Bronchial epithelial cell (primary cell): ENCODE results near the gene ARFGAP1. TPM values are rescaled to one million over a fixed set of nuclear protein-coding genes. Genes with fewer than 3 reads are reported as not detected.

Experiments used
- DNase-seq: peaks from one replicate; pipeline ENCODE4 v3.0.0-alpha.2; 2010; ENCODE audit warnings: low read depth
- FAIRE-seq: peaks from 2 replicates; lab custom pipeline; 2011; peaks lifted over from hg19 to GRCh38; lab: Jason Lieb, UNC
- H3K27me3 ChIP-seq: 2 replicates; pipeline ENCODE4 v1.5.1; 2011; ENCODE audit warnings: low read length; ENCODE audit not compliant: control insufficient read depth, insufficient read depth
- H3K36me3 ChIP-seq: 2 replicates; pipeline ENCODE4 v1.5.1; 2011; ENCODE audit warnings: low read length; ENCODE audit not compliant: control insufficient read depth, insufficient read depth
- H3K4me3 ChIP-seq: 2 replicates; pipeline ENCODE4 v1.5.1; 2011; ENCODE audit warnings: mild to moderate bottlenecking, low read depth, low read length, control low read depth
- CTCF ChIP-seq: IDR thresholded peaks from 2 replicates; pipeline ENCODE4 v1.5.1; 2011; ENCODE audit warnings: mild to moderate bottlenecking, moderate library complexity, low read length, control low read depth, inconsistent platforms; ENCODE audit not compliant: insufficient read depth, severe bottlenecking
- total RNA-seq: library from RNA; depleted of rRNA; stranded (reverse); fragments of >200 nt; gene quantifications from 2 replicates; pipeline ENCODE4 v1.2.1, GENCODE V29; 2014

Gene ARFGAP1
- total RNA-seq, 1 donor from 2014 or later: 49.2 TPM

GRCh38 chr20:63243604-63244247 is 28.9 kb upstream of the ARFGAP1 start:
- no peak for DNase-seq
- no peak for FAIRE-seq
- Histone ChIP-seq H3K27me3 (peaks cover 8% of the 10 kb centered on the region), H3K4me3 (no peak overlapping the region), H3K36me3 (no peaks in the 10 kb centered on the region)
- no peak for TF ChIP-seq CTCF

DNA sequence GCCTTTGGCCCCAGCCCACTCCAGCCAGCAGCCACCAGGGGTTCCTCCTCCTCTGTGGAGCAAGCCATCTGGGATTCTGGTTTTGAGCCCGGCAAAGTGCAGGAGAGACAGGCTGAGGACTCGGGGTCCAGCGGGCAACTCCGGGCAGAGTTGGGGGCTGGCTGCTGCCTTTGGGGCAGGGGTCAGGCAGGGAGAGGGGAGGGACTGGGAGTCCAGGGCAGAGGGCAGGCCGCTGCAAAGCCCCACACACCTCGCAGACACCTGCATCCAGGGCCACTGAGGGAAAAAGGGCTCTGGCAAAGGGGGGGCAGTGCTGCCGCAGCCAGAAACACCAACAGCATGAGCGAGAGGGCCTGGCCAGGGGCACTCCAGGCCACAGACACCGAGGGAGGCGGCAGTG is 28.1 kb upstream of the ARFGAP1 start:
- Histone ChIP-seq H3K4me3 (no peak overlapping the region), H3K36me3 (no peaks in the 10 kb centered on the region), H3K27me3 (peaks cover 8% of the 10 kb centered on the region)
- FAIRE-seq: no peak
- DNase-seq: no peak
- no peak for TF ChIP-seq CTCF

- no peak for TF ChIP-seq CTCF
- no peak for DNase-seq
- Histone ChIP-seq H3K36me3 (no peaks in the 10 kb centered on the region), H3K27me3 (peaks cover 8% of the 10 kb centered on the region), H3K4me3 (no peak overlapping the region)
- FAIRE-seq: no peak
Observed at GRCh38 chr20:63246490-63247288, 25.9 kb upstream of the ARFGAP1 start.

GRCh38 chr20:63247671-63248228 is 24.9 kb upstream of the ARFGAP1 start:
- Histone ChIP-seq H3K27me3 (peaks cover 12% of the 10 kb centered on the region), H3K4me3 (no peak overlapping the region)
- no peak for TF ChIP-seq CTCF

DNA sequence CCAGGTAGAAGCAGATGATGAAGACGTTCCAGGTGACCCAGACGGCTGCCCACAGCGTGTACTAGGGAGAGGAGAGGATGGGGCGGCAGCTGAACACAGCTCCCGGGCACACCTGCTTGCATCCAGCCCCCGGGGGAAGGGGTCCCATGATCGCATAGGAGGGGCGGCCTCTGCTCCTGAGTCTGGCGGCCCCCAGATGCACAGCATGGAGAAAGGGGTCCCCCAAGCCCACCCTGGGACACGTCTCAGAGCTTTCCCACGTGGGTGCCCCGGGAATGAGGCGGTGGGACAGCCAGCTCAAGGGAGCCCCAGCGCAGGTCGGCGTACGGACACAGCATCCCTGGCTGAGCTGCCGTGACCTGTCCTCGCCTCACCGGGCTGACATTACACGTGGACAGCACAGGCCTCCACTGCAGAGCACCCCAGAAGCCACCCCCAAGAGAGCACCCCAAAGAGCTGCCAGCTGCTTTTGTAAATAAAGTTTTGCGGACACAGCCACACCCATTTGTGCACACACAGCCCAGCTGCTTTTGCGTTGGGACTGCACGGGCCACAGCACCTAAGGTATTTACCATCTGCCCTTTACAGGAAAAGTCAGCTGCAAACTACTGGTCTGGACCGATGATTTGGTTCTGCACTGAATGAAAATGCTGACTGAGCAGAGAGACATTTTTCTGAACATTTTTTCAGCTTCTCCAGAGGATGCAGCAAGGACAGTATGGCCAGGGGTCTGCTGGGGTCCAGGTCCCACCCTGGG is 23.6 kb upstream of the ARFGAP1 start:
- TF ChIP-seq CTCF: no peak
- no peak for DNase-seq
- Histone ChIP-seq H3K27me3 (peaks cover 20% of the 10 kb centered on the region), H3K36me3 (no peaks in the 10 kb centered on the region), H3K4me3 (no peak overlapping the region)
- no peak for FAIRE-seq

More at GRCh38 chr20:63247671-63248228, 24.9 kb upstream of the ARFGAP1 start:
- H3K36me3 ChIP-seq: no peaks in the 10 kb centered on the region
- no peak for FAIRE-seq
- no peak for DNase-seq
